HCT116 (cell line): ENCODE results near the gene MYADML2.

Experiments
- CEBPB ChIP-seq: IDR thresholded peaks from 2 replicates; pipeline ENCODE4 v1.6.1; 2012; ENCODE audit warnings: low read depth
- POLR2A ChIP-seq: IDR thresholded peaks from 2 replicates; pipeline ENCODE4 v1.7.0; 2011; ENCODE audit warnings: borderline replicate concordance; ENCODE audit not compliant: insufficient read depth, insufficient read length; ENCODE audit errors: extremely low read depth
- POLR2AphosphoS5 ChIP-seq: IDR thresholded peaks from 2 replicates; pipeline ENCODE4 v1.6.1; 2011; ENCODE audit warnings: mild to moderate bottlenecking, low read depth, low read length, moderate library complexity
- TF ChIP-seq, protein P1 (sequence below): IDR thresholded peaks from 2 replicates; pipeline ENCODE4 v1.6.1; 2011; ENCODE audit warnings: mild to moderate bottlenecking, low read length, moderate library complexity; ENCODE audit not compliant: insufficient replicate concordance; ENCODE audit errors: extremely low read depth
- TF ChIP-seq, protein P2 (sequence below), 3 experiments: fragments of 200-600 bp in 1 of 3; sonication (generic) in 1 of 3; IDR thresholded peaks in 2 of 3; conservative IDR thresholded peaks in 1 of 3; 2 replicates each; pipeline ENCODE4 v1.5.1; 2012 to 2017; ENCODE audit warnings: low read depth in 2 of 3, low read length in 2 of 3, antibody characterized with exemption in 1 of 3, borderline replicate concordance in 1 of 3, control low read depth in 1 of 3, mild to moderate bottlenecking in 1 of 3, mixed read lengths in 1 of 3, mixed run types in 1 of 3, moderate library complexity in 1 of 3; ENCODE audit not compliant: insufficient read depth in 1 of 3

DNA sequence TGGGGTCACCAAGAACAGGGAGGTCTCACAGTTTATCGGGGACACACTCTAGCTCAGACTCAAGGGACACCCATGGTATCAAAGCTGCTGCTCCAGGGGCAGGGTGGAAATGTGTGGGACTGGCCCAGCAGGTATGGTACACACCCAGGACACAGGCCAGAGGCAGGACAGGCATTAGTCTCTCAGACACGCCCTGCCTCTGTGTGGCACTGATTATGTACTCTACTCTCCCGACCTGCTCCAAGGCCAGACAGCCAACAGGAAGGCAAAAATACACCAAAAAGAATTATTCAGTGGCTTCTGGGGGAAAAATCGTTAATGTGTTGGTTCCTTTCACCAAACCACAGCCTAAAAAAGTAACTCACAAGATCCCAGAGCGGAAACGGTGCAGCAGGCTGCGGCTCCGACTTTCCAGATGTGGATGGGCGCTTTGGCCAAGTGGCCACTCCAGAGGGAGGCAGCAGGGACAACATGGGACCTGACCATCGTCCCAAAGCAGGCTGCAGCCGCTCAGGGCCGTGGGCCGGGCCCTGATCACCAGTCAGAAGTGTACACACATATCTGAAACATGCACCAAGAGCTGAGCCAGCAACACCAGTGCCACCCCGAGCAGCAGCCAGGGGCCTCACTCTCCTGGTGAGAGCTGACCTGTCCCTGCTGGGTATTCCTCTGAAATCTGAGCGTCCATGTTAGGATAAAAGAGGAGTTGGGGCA is 28.0 kb downstream of the MYADML2 start:
- TF ChIP-seq, protein P1, sequence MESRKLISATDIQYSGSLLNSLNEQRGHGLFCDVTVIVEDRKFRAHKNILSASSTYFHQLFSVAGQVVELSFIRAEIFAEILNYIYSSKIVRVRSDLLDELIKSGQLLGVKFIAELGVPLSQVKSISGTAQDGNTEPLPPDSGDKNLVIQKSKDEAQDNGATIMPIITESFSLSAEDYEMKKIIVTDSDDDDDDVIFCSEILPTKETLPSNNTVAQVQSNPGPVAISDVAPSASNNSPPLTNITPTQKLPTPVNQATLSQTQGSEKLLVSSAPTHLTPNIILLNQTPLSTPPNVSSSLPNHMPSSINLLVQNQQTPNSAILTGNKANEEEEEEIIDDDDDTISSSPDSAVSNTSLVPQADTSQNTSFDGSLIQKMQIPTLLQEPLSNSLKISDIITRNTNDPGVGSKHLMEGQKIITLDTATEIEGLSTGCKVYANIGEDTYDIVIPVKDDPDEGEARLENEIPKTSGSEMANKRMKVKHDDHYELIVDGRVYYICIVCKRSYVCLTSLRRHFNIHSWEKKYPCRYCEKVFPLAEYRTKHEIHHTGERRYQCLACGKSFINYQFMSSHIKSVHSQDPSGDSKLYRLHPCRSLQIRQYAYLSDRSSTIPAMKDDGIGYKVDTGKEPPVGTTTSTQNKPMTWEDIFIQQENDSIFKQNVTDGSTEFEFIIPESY, result no peak
- TF ChIP-seq, protein P2, sequence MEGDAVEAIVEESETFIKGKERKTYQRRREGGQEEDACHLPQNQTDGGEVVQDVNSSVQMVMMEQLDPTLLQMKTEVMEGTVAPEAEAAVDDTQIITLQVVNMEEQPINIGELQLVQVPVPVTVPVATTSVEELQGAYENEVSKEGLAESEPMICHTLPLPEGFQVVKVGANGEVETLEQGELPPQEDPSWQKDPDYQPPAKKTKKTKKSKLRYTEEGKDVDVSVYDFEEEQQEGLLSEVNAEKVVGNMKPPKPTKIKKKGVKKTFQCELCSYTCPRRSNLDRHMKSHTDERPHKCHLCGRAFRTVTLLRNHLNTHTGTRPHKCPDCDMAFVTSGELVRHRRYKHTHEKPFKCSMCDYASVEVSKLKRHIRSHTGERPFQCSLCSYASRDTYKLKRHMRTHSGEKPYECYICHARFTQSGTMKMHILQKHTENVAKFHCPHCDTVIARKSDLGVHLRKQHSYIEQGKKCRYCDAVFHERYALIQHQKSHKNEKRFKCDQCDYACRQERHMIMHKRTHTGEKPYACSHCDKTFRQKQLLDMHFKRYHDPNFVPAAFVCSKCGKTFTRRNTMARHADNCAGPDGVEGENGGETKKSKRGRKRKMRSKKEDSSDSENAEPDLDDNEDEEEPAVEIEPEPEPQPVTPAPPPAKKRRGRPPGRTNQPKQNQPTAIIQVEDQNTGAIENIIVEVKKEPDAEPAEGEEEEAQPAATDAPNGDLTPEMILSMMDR (IDR thresholded peaks at IDR 0.05 in 2 of 3, conservative IDR thresholded peaks at IDR 0.05 in 1 of 3; ENCODE audit: borderline replicate concordance in 1 of 3, insufficient read depth in 1 of 3, low read depth in 2 of 3, low read length in 2 of 3), result no peak
- TF ChIP-seq POLR2A (no peak), CEBPB (no peak), POLR2AphosphoS5 (no peak)
